ENCODE measurements around the gene SHOC2. TPM values are rescaled to one million over a fixed set of nuclear protein-coding genes. Genes with fewer than 3 reads are reported as not detected.
A peak's percentile ranks its signal among the peaks of the same experiment; 100 is the strongest.

Gene SHOC2
- total and polyA plus RNA-seq, 2 experiments from 2014 or later, result 23.3 to 33.3 TPM

DNA sequence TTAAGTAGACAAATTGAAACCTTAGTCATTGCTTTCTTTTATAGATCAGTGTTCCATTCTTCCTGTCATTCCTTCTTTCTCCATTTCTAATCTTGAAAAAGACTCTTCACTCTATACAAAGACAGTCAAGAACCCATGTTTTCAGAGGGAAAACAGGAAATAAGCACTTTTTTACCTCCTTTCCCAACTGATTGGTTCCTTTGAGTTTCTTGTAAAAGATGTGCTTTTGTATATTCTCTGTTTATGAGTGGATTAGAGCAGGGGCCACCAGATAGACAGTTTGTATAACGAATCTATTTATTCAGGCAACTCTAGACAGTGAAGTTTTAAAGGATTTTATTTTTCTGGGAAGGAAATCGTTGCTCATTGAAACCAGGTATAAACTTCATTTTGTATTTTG, 49.8 kb downstream of the SHOC2 start:
- ATAC-seq, result no peak
- H3K36me3 ChIP-seq (ENCODE audit: insufficient read depth), result no peaks in the 10 kb centered on the region
- H3K4me3 Mint-ChIP-seq, result no peak overlapping the region
- peak overlapping the region; percentile 49; the same call in 1 of the 2 replicates for H3K27ac Mint-ChIP-seq
- H3K4me1 ChIP-seq (ENCODE audit: insufficient read depth), result peaks cover 9% of the 10 kb centered on the region
- H3K4me3 ChIP-seq, result no peak overlapping the region
- peaks cover 18% of the 10 kb centered on the region for H3K4me1 Mint-ChIP-seq
- H3K4me2 ChIP-seq, result no peak overlapping the region
- TF ChIP-seq JUNB (IDR thresholded peaks at IDR 0.05; ENCODE audit: unreplicated experiment), result no peak
- no peak for TF ChIP-seq EZH2phosphoT487 (IDR thresholded peaks at IDR 0.05; ENCODE audit: unreplicated experiment)
- no peak for TF ChIP-seq ZNF114 (CRISPR knock-in tag; IDR thresholded peaks at IDR 0.05)
- TF ChIP-seq CREB1 (CRISPR knock-in tag; IDR thresholded peaks at IDR 0.05; ENCODE audit: low read depth), result no peak
- no peak for TF ChIP-seq STAT1 (IDR thresholded peaks at IDR 0.05; ENCODE audit: unreplicated experiment)
- TF ChIP-seq, protein P1, sequence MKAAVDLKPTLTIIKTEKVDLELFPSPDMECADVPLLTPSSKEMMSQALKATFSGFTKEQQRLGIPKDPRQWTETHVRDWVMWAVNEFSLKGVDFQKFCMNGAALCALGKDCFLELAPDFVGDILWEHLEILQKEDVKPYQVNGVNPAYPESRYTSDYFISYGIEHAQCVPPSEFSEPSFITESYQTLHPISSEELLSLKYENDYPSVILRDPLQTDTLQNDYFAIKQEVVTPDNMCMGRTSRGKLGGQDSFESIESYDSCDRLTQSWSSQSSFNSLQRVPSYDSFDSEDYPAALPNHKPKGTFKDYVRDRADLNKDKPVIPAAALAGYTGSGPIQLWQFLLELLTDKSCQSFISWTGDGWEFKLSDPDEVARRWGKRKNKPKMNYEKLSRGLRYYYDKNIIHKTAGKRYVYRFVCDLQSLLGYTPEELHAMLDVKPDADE (IDR thresholded peaks at IDR 0.05), result no peak
- TF ChIP-seq EZH2 (IDR thresholded peaks at IDR 0.05; ENCODE audit: low read depth, unreplicated experiment), result no peak
- no peak for TF ChIP-seq ZNF462 (CRISPR knock-in tag; IDR thresholded peaks at IDR 0.05)
- no peaks in the 10 kb centered on the region for H3K36me3 Mint-ChIP-seq (ENCODE audit: low read depth)
- no peak for DNase-seq (ENCODE audit: low spot score)
- H3K79me2 ChIP-seq (replicated peaks; ENCODE audit: insufficient read depth), result peaks cover 97% of the 10 kb centered on the region
- no peak overlapping the region for H2AFZ ChIP-seq
- no peaks in the 10 kb centered on the region for H3K27me3 ChIP-seq (ENCODE audit: insufficient read depth)
- no peaks in the 10 kb centered on the region for H3K9me3 Mint-ChIP-seq
- no peaks in the 10 kb centered on the region for H3F3A ChIP-seq (replicated peaks; ENCODE audit: low read depth)
- peaks cover 15% of the 10 kb centered on the region for H4K20me1 ChIP-seq (replicated peaks; ENCODE audit: insufficient read depth)
- H3K27ac ChIP-seq (ENCODE audit: low read depth), result no peak overlapping the region
- H3K9me2 ChIP-seq (ENCODE audit: insufficient read depth), result no peaks in the 10 kb centered on the region
- H3K27me3 Mint-ChIP-seq (ENCODE audit: insufficient read depth, low read depth, poor library complexity), result no peaks in the 10 kb centered on the region
